ENCODE measurements around the gene EPG5. TPM values are rescaled to one million over a fixed set of nuclear protein-coding genes. Genes with fewer than 3 reads are reported as not detected.

EPG5 gene
- total RNA-seq, 1 donor: 94.8 TPM

GRCh38 chr18:45926085-45926484 lies 41.0 kb downstream of the EPG5 start:
- Histone ChIP-seq H3K9me3 (ENCODE audit: low read depth, low read length) (no peaks in the 10 kb centered on the region), H3K79me2 (ENCODE audit: insufficient read depth, low read length) (peaks cover 50% of the 10 kb centered on the region), H3K27me3 (ENCODE audit: insufficient read depth, low read length) (no peaks in the 10 kb centered on the region), H4K20me1 (ENCODE audit: insufficient read depth, low read length) (no peaks in the 10 kb centered on the region), H3K27ac (ENCODE audit: low read depth, low read length) (peak overlapping the region; percentile 25), H3K4me1 (ENCODE audit: insufficient read depth, low read length) (peaks cover 9% of the 10 kb centered on the region), H3K4me2 (ENCODE audit: insufficient read depth, low read length) (no peak overlapping the region), H3K36me3 (ENCODE audit: insufficient read depth, low read length) (peaks cover 87% of the 10 kb centered on the region), H2AFZ (ENCODE audit: low read length) (no peak overlapping the region), H3K4me3 (ENCODE audit: insufficient read depth, low read length) (no peak overlapping the region)
- no peak for DNase-seq (ENCODE audit: insufficient read length, low spot score, missing footprints)
- no peak for TF ChIP-seq CTCF (IDR thresholded peaks at IDR 0.05; ENCODE audit: extremely low read depth, low read depth, low read length)

- H2AFZ ChIP-seq (ENCODE audit: low read length): no peak overlapping the region
- H3K4me2 ChIP-seq (ENCODE audit: insufficient read depth, low read length): no peak overlapping the region
- peaks cover 46% of the 10 kb centered on the region for H3K79me2 ChIP-seq (ENCODE audit: insufficient read depth, low read length)
- H3K36me3 ChIP-seq (ENCODE audit: insufficient read depth, low read length): peaks cover 82% of the 10 kb centered on the region
- no peaks in the 10 kb centered on the region for H4K20me1 ChIP-seq (ENCODE audit: insufficient read depth, low read length)
- no peak overlapping the region for H3K4me3 ChIP-seq (ENCODE audit: insufficient read depth, low read length)
- no peaks in the 10 kb centered on the region for H3K27me3 ChIP-seq (ENCODE audit: insufficient read depth, low read length)
- H3K9me3 ChIP-seq (ENCODE audit: low read depth, low read length): no peaks in the 10 kb centered on the region
- no peak for DNase-seq (ENCODE audit: insufficient read length, low spot score, missing footprints)
- peaks cover 20% of the 10 kb centered on the region for H3K4me1 ChIP-seq (ENCODE audit: insufficient read depth, low read length)
- no peak overlapping the region for H3K27ac ChIP-seq (ENCODE audit: low read depth, low read length)
- TF ChIP-seq CTCF (IDR thresholded peaks at IDR 0.05; ENCODE audit: extremely low read depth, low read depth, low read length): no peak
Measured at GRCh38 chr18:45923138-45923537, 44.0 kb downstream of the EPG5 start.

GRCh38 chr18:45920367-45920766 lies 46.8 kb downstream of the EPG5 start:
- DNase-seq (ENCODE audit: insufficient read length, low spot score, missing footprints): no peak
- Histone ChIP-seq H3K36me3 (ENCODE audit: insufficient read depth, low read length) (peaks cover 93% of the 10 kb centered on the region), H3K9me3 (ENCODE audit: low read depth, low read length) (no peaks in the 10 kb centered on the region), H3K4me2 (ENCODE audit: insufficient read depth, low read length) (no peak overlapping the region), H2AFZ (ENCODE audit: low read length) (no peak overlapping the region), H3K27me3 (ENCODE audit: insufficient read depth, low read length) (no peaks in the 10 kb centered on the region), H3K79me2 (ENCODE audit: insufficient read depth, low read length) (peaks cover 45% of the 10 kb centered on the region), H3K4me1 (ENCODE audit: insufficient read depth, low read length) (peaks cover 12% of the 10 kb centered on the region), H4K20me1 (ENCODE audit: insufficient read depth, low read length) (no peaks in the 10 kb centered on the region), H3K27ac (ENCODE audit: low read depth, low read length) (peak overlapping the region; percentile 61), H3K4me3 (ENCODE audit: insufficient read depth, low read length) (no peak overlapping the region)
- no peak for TF ChIP-seq CTCF (IDR thresholded peaks at IDR 0.05; ENCODE audit: extremely low read depth, low read depth, low read length)

- H3K27me3 ChIP-seq (ENCODE audit: insufficient read depth, low read length): no peaks in the 10 kb centered on the region
- H3K27ac ChIP-seq (ENCODE audit: low read depth, low read length): no peak overlapping the region
- H3K4me1 ChIP-seq (ENCODE audit: insufficient read depth, low read length): peaks cover 12% of the 10 kb centered on the region
- H2AFZ ChIP-seq (ENCODE audit: low read length): no peak overlapping the region
- TF ChIP-seq CTCF (IDR thresholded peaks at IDR 0.05; ENCODE audit: extremely low read depth, low read depth, low read length): no peak
- no peak overlapping the region for H3K4me3 ChIP-seq (ENCODE audit: insufficient read depth, low read length)
- H4K20me1 ChIP-seq (ENCODE audit: insufficient read depth, low read length): no peaks in the 10 kb centered on the region
- no peak overlapping the region for H3K4me2 ChIP-seq (ENCODE audit: insufficient read depth, low read length)
- no peak for DNase-seq (ENCODE audit: insufficient read length, low spot score, missing footprints)
- H3K9me3 ChIP-seq (ENCODE audit: low read depth, low read length): no peaks in the 10 kb centered on the region
- peaks cover 89% of the 10 kb centered on the region for H3K36me3 ChIP-seq (ENCODE audit: insufficient read depth, low read length)
- H3K79me2 ChIP-seq (ENCODE audit: insufficient read depth, low read length): peaks cover 35% of the 10 kb centered on the region
Measured at GRCh38 chr18:45916302-45916701, 50.8 kb downstream of the EPG5 start.
